Vagina (tissue), 2 donors: ENCODE measurements around the gene KCNH1.

ENCODE experiments used
- POLR2A ChIP-seq, 2 donors: fragments of 450-650 bp; IDR thresholded peaks; one replicate each; pipeline ENCODE4 v1.6.1; 2017; ENCODE audit warnings: antibody characterized with exemption in 2 of 2, mild to moderate bottlenecking in 2 of 2, moderate library complexity in 2 of 2
- POLR2AphosphoS5 ChIP-seq, 2 donors: sonication (generic); formaldehyde crosslinking; IDR thresholded peaks; one replicate each; pipeline ENCODE4 v1.9.0; 2017; ENCODE audit warnings: antibody characterized with exemption in 2 of 2, mild to moderate bottlenecking in 2 of 2, low read depth in 1 of 2; ENCODE audit not compliant: insufficient read depth in 1 of 2
- TF ChIP-seq, protein P1 (sequence below), 3 experiments: fragments of 450-650 bp in 2 of 3; fragments of 200-600 bp in 1 of 3; sonication (generic) in 1 of 3; IDR thresholded peaks; one replicate each; pipeline ENCODE4 v1.5.1; 2017 to 2019; ENCODE audit warnings: antibody characterized with exemption in 3 of 3, mild to moderate bottlenecking in 2 of 3, moderate library complexity in 2 of 3

DNA sequence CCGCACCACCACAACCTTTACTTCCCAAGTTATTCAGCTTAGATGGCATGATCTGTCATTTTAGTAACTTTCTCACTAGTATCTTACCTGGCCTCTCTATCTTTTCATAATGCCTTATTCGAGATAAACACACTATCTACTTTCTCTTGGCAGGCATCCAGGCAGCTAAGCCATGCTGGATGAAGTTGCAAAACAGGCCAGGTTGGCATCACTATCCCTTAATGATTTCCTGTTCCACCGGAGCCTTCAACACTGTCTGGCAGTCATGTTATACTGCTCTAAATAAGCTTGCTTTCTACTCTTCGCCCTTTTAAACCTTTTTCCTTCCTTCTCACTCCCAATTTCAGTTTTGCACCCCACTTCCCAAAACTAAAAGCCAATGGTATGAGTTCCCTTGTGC lies 12.0 kb upstream of the KCNH1 start:
- TF ChIP-seq POLR2A (IDR thresholded peaks at IDR 0.05), result no peak
- TF ChIP-seq, protein P1, sequence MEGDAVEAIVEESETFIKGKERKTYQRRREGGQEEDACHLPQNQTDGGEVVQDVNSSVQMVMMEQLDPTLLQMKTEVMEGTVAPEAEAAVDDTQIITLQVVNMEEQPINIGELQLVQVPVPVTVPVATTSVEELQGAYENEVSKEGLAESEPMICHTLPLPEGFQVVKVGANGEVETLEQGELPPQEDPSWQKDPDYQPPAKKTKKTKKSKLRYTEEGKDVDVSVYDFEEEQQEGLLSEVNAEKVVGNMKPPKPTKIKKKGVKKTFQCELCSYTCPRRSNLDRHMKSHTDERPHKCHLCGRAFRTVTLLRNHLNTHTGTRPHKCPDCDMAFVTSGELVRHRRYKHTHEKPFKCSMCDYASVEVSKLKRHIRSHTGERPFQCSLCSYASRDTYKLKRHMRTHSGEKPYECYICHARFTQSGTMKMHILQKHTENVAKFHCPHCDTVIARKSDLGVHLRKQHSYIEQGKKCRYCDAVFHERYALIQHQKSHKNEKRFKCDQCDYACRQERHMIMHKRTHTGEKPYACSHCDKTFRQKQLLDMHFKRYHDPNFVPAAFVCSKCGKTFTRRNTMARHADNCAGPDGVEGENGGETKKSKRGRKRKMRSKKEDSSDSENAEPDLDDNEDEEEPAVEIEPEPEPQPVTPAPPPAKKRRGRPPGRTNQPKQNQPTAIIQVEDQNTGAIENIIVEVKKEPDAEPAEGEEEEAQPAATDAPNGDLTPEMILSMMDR (IDR thresholded peaks at IDR 0.05), result no peak
- no peak for TF ChIP-seq POLR2AphosphoS5 (IDR thresholded peaks at IDR 0.05; ENCODE audit: insufficient read depth in 1 of 2, low read depth in 1 of 2)
